ENCODE data around the gene RPS6KA2. TPM values are rescaled to one million over a fixed set of nuclear protein-coding genes. Genes with fewer than 3 reads are reported as not detected.
A peak's percentile ranks its signal among the peaks of the same experiment; 100 is the strongest.

RPS6KA2 gene
- total RNA-seq, 2 donors from 2014 or later, result 78.6 to 131 TPM

- Histone ChIP-seq H3K27ac (peak overlapping the region; percentile 74 to 75), H3K36me3 (no peaks in the 10 kb centered on the region), H3K9me3 (no peaks in the 10 kb centered on the region), H3K4me1 (peaks cover 0 to 65% of the 10 kb centered on the region in 2 donors), H3K4me3 (no peak overlapping the region), H3K27me3 (no peaks in the 10 kb centered on the region)
- no peak for TF ChIP-seq CTCF (IDR thresholded peaks at IDR 0.05)
- DNase-seq (ENCODE audit: low spot score), result peak; percentile 69
Observed at GRCh38 chr6:166633732-166634535, 6.9 kb upstream of the RPS6KA2 start.

DNA sequence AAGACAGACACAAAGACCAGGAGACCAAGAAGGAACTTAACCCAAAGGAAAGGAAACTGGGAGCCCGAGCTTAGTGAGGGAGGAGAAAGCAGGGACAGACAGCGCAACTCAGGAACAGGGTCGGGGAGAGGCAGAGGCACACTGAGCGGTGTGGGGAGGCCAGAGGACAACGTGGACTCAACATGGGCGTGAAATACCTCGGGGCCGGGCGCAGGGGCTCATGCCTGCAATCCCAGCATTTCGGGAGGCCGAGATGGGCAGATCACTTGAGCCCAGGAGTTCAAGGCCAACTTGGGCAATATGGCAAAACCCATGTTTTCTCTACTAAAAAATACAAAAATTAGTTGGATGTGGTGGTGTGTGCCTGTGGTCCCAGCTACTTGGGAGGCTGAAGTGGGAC lies 5.7 kb upstream of the RPS6KA2 start:
- Histone ChIP-seq H3K27me3 (no peaks in the 10 kb centered on the region), H3K9me3 (no peaks in the 10 kb centered on the region), H3K27ac (peak overlapping the region; percentile 74 to 75), H3K36me3 (no peaks in the 10 kb centered on the region), H3K4me1 (peaks cover 0 to 62% of the 10 kb centered on the region in 2 donors), H3K4me3 (no peak overlapping the region)
- no peak for TF ChIP-seq CTCF (IDR thresholded peaks at IDR 0.05)
- DNase-seq (ENCODE audit: low spot score), result no peak

- TF ChIP-seq CTCF (IDR thresholded peaks at IDR 0.05), result no peak
- no peak for DNase-seq (ENCODE audit: low spot score)
- Histone ChIP-seq H3K27ac (no peak overlapping the region), H3K4me3 (no peak overlapping the region), H3K4me1 (peaks cover 0 to 47% of the 10 kb centered on the region in 2 donors), H3K9me3 (no peaks in the 10 kb centered on the region), H3K36me3 (no peaks in the 10 kb centered on the region), H3K27me3 (no peaks in the 10 kb centered on the region)
Observed at GRCh38 chr6:166630462-166630861, 3.4 kb upstream of the RPS6KA2 start.

- Histone ChIP-seq H3K27me3 (no peaks in the 10 kb centered on the region), H3K4me3 (no peak overlapping the region), H3K4me1 (peaks cover 0 to 50% of the 10 kb centered on the region in 2 donors), H3K9me3 (no peaks in the 10 kb centered on the region), H3K36me3 (no peaks in the 10 kb centered on the region), H3K27ac (no peak overlapping the region)
- no peak for DNase-seq (ENCODE audit: low spot score)
- no peak for TF ChIP-seq CTCF (IDR thresholded peaks at IDR 0.05)
Observed at GRCh38 chr6:166629628-166630027, 2.6 kb upstream of the RPS6KA2 start.

- DNase-seq (ENCODE audit: low spot score), result peak; percentile 86
- Histone ChIP-seq H3K27me3 (no peaks in the 10 kb centered on the region), H3K36me3 (no peaks in the 10 kb centered on the region), H3K4me1 (peaks cover 0 to 53% of the 10 kb centered on the region in 2 donors), H3K4me3 (peak overlapping the region; percentile 49 to 66), H3K9me3 (no peaks in the 10 kb centered on the region), H3K27ac (peak overlapping the region; percentile 92 to 98)
- no peak for TF ChIP-seq CTCF (IDR thresholded peaks at IDR 0.05)
Observed at GRCh38 chr6:166627875-166628801, 1.1 kb upstream of the RPS6KA2 start.

Measured in right atrium auricular region (tissue), 2 donors.